ENCODE results near the gene OR51A7. TPM values are rescaled to one million over a fixed set of nuclear protein-coding genes. Genes with fewer than 3 reads are reported as not detected.
"Not testable (repeated sequence)": the region's sequence is repeated elsewhere in the genome, so short reads cannot be mapped to it uniquely, and the experiment has no call there.

The OR51A7 gene
- total and polyA plus RNA-seq, 2 of the 8 experiments (the other 6 are each of a cell fraction or from before 2014, with no cell fraction given): not detected

DNA sequence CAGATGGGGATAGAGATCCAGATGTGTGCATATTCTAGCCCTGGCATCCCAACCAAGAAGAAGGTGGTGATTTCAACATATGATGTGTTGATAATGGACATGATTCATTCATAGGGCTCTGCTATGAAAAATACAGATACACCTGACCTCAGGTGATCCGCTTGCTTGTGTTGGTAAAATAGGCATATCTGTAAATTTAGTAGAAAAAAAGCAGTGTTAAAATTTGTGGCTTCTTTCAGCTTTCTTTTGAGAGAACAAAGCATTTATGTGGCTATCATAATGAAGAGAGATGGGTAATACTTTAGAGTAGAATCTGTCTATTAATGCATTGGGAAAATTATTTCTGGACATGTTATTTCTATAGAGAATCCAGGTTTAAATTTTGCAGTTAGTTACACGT lies 52.0 kb downstream of the OR51A7 start, which contains the start of gene OR51A2:
Gene OR51A2 (minus strand): TSS at position 101 of the 400 bp plus-strand sequence. CDS start 0 bp downstream, at position 101.
- H4K5ac ChIP-seq (ENCODE audit: insufficient read length, low read depth, low read length); H2AFZ ChIP-seq (ENCODE audit: low read length); H2AK5ac ChIP-seq (ENCODE audit: low read depth, low read length); H2BK15ac ChIP-seq (ENCODE audit: low read length); H3K4me1 ChIP-seq (replicated peaks in 1 of 4; ENCODE audit: control insufficient read depth in 3 of 4, insufficient read depth in 4 of 4, low read length in 3 of 4); H3K79me1 ChIP-seq (ENCODE audit: low read depth, low read length); H3K56ac ChIP-seq (replicated peaks; ENCODE audit: insufficient read length, low read depth, low read length); POLR2A ChIA-PET (ENCODE audit: partially characterized antibody); H3K27me3 ChIP-seq (replicated peaks in 1 of 4; ENCODE audit: control insufficient read depth in 3 of 4, extremely low read depth in 1 of 4, insufficient read depth in 3 of 4, low read length in 3 of 4); H2BK12ac ChIP-seq (ENCODE audit: low read depth, low read length); H3K27ac ChIP-seq (ENCODE audit: low read depth, low read length); H4K8ac ChIP-seq (ENCODE audit: extremely low read depth, insufficient read depth, low read length); DNase-seq (ENCODE audit: low read depth in 1 of 2, low spot score in 2 of 2); H2BK5ac ChIP-seq (ENCODE audit: low read depth, low read length); H3K36me3 ChIP-seq (ENCODE audit: control insufficient read depth in 2 of 4, insufficient read depth in 4 of 4, low read length in 3 of 4); H4K20me1 ChIP-seq (replicated peaks in 1 of 2; ENCODE audit: control insufficient read depth in 1 of 2, insufficient read depth in 2 of 2, low read length in 2 of 2); H3K4ac ChIP-seq (replicated peaks; ENCODE audit: insufficient read length, low read depth, low read length); H3K9me3 ChIP-seq (ENCODE audit: insufficient read depth in 2 of 2, low read depth in 1 of 2, low read length in 1 of 2); H3K4me2 ChIP-seq (ENCODE audit: insufficient read depth in 1 of 2, low read depth in 2 of 2, low read length in 2 of 2); CTCF ChIA-PET (ENCODE audit: partially characterized antibody); FAIRE-seq; H3K23me2 ChIP-seq (ENCODE audit: low read depth, low read length); H2BK20ac ChIP-seq (ENCODE audit: low read length); H3K79me2 ChIP-seq (ENCODE audit: control insufficient read depth in 1 of 2, insufficient read depth in 2 of 2, low read length in 2 of 2); H4K91ac ChIP-seq (replicated peaks; ENCODE audit: insufficient read length, low read length); H3K18ac ChIP-seq (ENCODE audit: extremely low read depth, low read length); H3K14ac ChIP-seq (ENCODE audit: insufficient read length); H3K9ac ChIP-seq (replicated peaks in 1 of 4; ENCODE audit: extremely low read depth in 1 of 4, low read depth in 3 of 4, low read length in 3 of 4); H3K4me3 ChIP-seq (ENCODE audit: extremely low read depth in 1 of 4, insufficient read depth in 2 of 4, low read depth in 3 of 4, low read length in 4 of 4); H3K23ac ChIP-seq (ENCODE audit: insufficient read length); H2BK120ac ChIP-seq (replicated peaks; ENCODE audit: low read depth, low read length): not testable (repeated sequence)
- whole genome bisulfite sequencing, 2 experiments (ENCODE audit: extremely low coverage in 1 of 2, insufficient coverage in 1 of 2, insufficient read length in 1 of 2, insufficient replicate concordance in 2 of 2, low coverage in 1 of 2, low lambda C conversion rate in 2 of 2, missing lambda C conversion rate in 1 of 2): 92% methylated on average over 2 of the region's 2 CpGs; no CpG with 5 or more reads in 1 of the 2 experiments

Measured in H1 (cell line).